Omental fat pad (tissue), 4 donors: Measurements from ENCODE around the gene TBL1X. TPM values are rescaled to one million over a fixed set of nuclear protein-coding genes. Genes with fewer than 3 reads are reported as not detected.

ENCODE experiments used
- ATAC-seq: fragments of 150-250 bp; one replicate; pipeline ENCODE4 v1.9.1; 2016; ENCODE audit warnings: mild to moderate bottlenecking, moderate library complexity; ENCODE audit not compliant: low FRiP score
- DNase-seq: peaks from one replicate; pipeline ENCODE4 v3.0.0-alpha.2; 2019; ENCODE audit warnings: low spot score
- total RNA-seq, 4 donors: library from RNA; depleted of rRNA; stranded (reverse); fragments of >200 nt; gene quantifications; one replicate each; pipeline ENCODE4 v1.1.0, GENCODE V29; 2016
- TF ChIP-seq, protein P1 (sequence below), 3 donors: fragments of 450-650 bp; IDR thresholded peaks; one replicate each; pipeline ENCODE4 v1.5.1; 2016 to 2017; ENCODE audit warnings: antibody characterized with exemption in 3 of 3, mild to moderate bottlenecking in 3 of 3, moderate library complexity in 2 of 3

The TBL1X gene
- total RNA-seq, 4 donors from 2014 or later, result 13.1 to 22.7 (median 16.2) TPM

DNA sequence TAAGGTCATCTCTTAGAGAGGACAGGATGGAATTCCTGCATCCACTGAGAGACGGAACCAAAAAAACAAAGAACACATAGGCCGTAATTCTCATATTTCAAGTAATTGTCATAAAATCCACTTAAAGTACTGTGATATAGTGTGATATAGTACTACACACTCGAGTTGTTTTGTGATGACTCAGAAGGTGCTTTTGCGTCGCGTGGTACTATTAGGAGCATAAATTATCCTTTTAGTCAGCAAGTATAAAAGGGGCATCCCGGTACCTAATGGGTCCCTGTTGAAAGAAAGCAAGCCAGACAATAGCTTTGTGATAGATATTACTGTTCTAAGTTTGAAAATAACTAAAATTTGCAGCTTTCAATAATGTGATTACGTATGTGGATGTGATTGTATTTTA, 245.5 kb downstream of the TBL1X start:
- DNase-seq (no peak), ATAC-seq (no peak)
- TF ChIP-seq, protein P1, sequence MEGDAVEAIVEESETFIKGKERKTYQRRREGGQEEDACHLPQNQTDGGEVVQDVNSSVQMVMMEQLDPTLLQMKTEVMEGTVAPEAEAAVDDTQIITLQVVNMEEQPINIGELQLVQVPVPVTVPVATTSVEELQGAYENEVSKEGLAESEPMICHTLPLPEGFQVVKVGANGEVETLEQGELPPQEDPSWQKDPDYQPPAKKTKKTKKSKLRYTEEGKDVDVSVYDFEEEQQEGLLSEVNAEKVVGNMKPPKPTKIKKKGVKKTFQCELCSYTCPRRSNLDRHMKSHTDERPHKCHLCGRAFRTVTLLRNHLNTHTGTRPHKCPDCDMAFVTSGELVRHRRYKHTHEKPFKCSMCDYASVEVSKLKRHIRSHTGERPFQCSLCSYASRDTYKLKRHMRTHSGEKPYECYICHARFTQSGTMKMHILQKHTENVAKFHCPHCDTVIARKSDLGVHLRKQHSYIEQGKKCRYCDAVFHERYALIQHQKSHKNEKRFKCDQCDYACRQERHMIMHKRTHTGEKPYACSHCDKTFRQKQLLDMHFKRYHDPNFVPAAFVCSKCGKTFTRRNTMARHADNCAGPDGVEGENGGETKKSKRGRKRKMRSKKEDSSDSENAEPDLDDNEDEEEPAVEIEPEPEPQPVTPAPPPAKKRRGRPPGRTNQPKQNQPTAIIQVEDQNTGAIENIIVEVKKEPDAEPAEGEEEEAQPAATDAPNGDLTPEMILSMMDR (IDR thresholded peaks at IDR 0.05), result no peak

GRCh38 chrX:9717376-9717775, 252.5 kb downstream of the TBL1X start:
- DNase-seq (no peak), ATAC-seq (no peak)
- TF ChIP-seq, protein P1 (IDR thresholded peaks at IDR 0.05), result no peak

DNA sequence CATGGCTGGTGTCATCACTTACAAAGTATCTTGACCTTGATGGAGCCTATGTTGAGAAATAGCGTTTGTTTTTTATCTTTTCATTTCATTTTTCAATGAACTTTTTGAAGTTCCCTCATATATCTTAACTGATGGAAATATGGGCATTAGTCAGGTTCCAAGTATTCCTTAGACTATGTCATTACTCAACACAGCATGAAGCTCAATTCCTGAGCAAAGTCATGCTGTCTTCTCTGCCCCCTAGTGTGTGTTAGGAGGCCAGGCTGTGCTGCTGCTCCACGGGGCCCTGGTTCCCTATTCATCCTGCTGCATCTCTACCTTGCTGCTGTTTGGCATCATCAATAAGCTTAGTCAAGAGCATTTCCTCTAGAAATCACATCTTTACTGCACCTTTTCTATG, 259.9 kb downstream of the TBL1X start:
- DNase-seq (no peak), ATAC-seq (no peak)

GRCh38 chrX:9728261-9728660, 263.4 kb downstream of the TBL1X start:
- TF ChIP-seq, protein P1 (IDR thresholded peaks at IDR 0.05), result no peak
- no peak for DNase-seq
- ATAC-seq, result no peak

More for the DNA sequence above, 259.9 kb downstream of the TBL1X start:
- TF ChIP-seq, protein P1 (IDR thresholded peaks at IDR 0.05), result no peak

DNA sequence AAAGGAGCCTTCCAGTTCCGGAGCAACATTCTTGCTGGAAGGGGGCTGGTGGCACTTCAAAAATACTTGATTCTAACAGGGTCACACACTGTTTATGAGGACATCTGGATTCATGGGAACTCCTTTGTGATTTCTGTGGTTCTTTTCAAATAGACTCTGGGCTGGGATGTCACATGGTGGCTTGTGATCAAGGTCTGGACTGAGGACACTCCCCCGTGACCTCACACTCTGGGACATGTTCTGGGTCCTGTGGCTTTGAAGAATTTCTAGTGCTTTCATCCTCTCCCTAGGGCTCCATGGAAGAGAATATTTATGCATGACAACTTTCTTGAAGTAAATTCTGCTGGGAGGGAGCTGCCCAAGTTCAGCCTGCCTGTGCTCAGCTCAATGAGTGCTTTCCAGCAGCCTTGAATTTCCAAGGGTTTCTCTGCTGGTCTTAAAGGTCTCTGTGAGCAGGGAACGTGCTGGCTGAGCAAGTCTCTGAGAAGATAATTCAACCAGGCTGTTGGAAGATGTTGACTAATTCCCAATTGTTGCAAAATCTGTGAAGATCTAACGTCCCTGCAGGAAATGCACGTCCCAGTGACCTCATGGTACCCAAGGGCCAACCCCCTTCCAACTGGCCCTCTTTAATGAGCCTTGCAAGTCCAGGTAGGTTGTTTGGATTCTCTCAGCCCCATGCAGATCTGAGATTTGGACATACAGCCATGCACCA, 264.5 kb downstream of the TBL1X start:
- ATAC-seq (no peak), DNase-seq (no peak)
- TF ChIP-seq, protein P1 (IDR thresholded peaks at IDR 0.05), result no peak

- ATAC-seq (no peak), DNase-seq (no peak)
- TF ChIP-seq, protein P1 (IDR thresholded peaks at IDR 0.05), result no peak
Measured at GRCh38 chrX:9730078-9730477, 265.2 kb downstream of the TBL1X start.

DNA sequence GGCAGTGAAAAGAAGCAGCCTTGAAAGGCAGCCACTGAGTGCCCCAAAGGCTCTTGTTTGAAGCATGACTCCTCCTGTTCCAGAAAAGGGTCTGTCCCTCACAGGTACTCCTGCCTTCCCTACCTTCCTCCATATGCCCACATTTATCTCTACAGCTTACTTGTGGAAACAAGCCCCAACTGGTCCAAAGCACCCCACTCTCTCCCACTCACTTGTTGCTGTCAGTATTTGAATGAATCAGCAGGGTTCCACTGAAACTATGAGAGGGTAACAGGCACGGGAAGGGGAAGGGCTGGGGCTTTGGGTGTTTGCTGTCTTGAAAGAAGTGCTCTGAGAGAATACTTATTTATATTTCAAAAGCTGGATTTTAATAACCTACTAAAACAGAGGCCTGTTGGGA, 265.9 kb downstream of the TBL1X start:
- ATAC-seq (no peak), DNase-seq (no peak)
- TF ChIP-seq, protein P1 (IDR thresholded peaks at IDR 0.05), result no peak
